ENCODE measurements around the gene CNKSR3.

DNA sequence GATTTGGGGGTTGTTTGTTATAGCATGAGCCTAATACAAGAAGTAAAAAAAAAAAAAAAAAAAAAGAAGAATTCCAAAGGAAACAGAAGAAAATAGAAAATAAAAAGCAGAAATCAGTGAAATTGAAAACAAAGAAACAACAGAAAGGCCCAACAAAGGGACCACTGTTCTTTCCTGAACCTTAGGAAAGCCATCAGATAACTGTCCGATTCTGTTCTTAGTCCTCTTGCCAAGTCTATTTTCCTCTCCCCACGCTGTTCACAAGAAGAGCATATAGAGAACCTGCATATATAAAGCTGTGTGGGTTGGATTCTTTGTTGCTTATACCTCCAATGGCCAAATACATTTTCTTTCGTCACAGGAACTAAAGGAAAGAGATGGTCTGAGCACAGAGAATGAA lies 115.9 kb downstream of the CNKSR3 start:
- TF ChIP-seq, protein P1, sequence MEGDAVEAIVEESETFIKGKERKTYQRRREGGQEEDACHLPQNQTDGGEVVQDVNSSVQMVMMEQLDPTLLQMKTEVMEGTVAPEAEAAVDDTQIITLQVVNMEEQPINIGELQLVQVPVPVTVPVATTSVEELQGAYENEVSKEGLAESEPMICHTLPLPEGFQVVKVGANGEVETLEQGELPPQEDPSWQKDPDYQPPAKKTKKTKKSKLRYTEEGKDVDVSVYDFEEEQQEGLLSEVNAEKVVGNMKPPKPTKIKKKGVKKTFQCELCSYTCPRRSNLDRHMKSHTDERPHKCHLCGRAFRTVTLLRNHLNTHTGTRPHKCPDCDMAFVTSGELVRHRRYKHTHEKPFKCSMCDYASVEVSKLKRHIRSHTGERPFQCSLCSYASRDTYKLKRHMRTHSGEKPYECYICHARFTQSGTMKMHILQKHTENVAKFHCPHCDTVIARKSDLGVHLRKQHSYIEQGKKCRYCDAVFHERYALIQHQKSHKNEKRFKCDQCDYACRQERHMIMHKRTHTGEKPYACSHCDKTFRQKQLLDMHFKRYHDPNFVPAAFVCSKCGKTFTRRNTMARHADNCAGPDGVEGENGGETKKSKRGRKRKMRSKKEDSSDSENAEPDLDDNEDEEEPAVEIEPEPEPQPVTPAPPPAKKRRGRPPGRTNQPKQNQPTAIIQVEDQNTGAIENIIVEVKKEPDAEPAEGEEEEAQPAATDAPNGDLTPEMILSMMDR (IDR thresholded peaks at IDR 0.05), result no peak
- TF ChIP-seq POLR2AphosphoS5 (IDR thresholded peaks at IDR 0.05; ENCODE audit: low read depth, low read length), result no peak
- no peak for TF ChIP-seq EP300 (IDR thresholded peaks at IDR 0.05; ENCODE audit: borderline replicate concordance in 1 of 2, low read depth in 1 of 2, low read length in 1 of 2)
- no peak for TF ChIP-seq EZH2phosphoT487 (IDR thresholded peaks at IDR 0.05; ENCODE audit: borderline replicate concordance, low read depth)
- TF ChIP-seq, protein P2, sequence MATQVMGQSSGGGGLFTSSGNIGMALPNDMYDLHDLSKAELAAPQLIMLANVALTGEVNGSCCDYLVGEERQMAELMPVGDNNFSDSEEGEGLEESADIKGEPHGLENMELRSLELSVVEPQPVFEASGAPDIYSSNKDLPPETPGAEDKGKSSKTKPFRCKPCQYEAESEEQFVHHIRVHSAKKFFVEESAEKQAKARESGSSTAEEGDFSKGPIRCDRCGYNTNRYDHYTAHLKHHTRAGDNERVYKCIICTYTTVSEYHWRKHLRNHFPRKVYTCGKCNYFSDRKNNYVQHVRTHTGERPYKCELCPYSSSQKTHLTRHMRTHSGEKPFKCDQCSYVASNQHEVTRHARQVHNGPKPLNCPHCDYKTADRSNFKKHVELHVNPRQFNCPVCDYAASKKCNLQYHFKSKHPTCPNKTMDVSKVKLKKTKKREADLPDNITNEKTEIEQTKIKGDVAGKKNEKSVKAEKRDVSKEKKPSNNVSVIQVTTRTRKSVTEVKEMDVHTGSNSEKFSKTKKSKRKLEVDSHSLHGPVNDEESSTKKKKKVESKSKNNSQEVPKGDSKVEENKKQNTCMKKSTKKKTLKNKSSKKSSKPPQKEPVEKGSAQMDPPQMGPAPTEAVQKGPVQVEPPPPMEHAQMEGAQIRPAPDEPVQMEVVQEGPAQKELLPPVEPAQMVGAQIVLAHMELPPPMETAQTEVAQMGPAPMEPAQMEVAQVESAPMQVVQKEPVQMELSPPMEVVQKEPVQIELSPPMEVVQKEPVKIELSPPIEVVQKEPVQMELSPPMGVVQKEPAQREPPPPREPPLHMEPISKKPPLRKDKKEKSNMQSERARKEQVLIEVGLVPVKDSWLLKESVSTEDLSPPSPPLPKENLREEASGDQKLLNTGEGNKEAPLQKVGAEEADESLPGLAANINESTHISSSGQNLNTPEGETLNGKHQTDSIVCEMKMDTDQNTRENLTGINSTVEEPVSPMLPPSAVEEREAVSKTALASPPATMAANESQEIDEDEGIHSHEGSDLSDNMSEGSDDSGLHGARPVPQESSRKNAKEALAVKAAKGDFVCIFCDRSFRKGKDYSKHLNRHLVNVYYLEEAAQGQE (IDR thresholded peaks at IDR 0.05; ENCODE audit: low read depth, low read length), result no peak
- TF ChIP-seq, protein P3, sequence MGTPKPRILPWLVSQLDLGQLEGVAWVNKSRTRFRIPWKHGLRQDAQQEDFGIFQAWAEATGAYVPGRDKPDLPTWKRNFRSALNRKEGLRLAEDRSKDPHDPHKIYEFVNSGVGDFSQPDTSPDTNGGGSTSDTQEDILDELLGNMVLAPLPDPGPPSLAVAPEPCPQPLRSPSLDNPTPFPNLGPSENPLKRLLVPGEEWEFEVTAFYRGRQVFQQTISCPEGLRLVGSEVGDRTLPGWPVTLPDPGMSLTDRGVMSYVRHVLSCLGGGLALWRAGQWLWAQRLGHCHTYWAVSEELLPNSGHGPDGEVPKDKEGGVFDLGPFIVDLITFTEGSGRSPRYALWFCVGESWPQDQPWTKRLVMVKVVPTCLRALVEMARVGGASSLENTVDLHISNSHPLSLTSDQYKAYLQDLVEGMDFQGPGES (IDR thresholded peaks at IDR 0.05; ENCODE audit: low read depth, low read length), result no peak
- TF ChIP-seq RAD21 (IDR thresholded peaks at IDR 0.05; ENCODE audit: low read length), result no peak
- TF ChIP-seq RXRA (IDR thresholded peaks at IDR 0.05; ENCODE audit: borderline replicate concordance, low read depth), result no peak
- TF ChIP-seq SIN3A (IDR thresholded peaks at IDR 0.05; ENCODE audit: borderline replicate concordance, low read depth, low read length), result no peak
- no peak for TF ChIP-seq CHD2 (IDR thresholded peaks at IDR 0.05; ENCODE audit: low read length, partially characterized antibody)
- no peak for TF ChIP-seq SMC3 (IDR thresholded peaks at IDR 0.05; ENCODE audit: low read depth, low read length)
- no peak for TF ChIP-seq NRF1 (IDR thresholded peaks at IDR 0.05; ENCODE audit: low read depth, low read length)
